HG03025 (cell line): Measurements from ENCODE around the gene RHBDL2.
A peak's percentile ranks its signal among the peaks of the same experiment; 100 is the strongest.
"Not testable (repeated sequence)": the region's sequence is repeated elsewhere in the genome, so short reads cannot be mapped to it uniquely, and the experiment has no call there.

Source experiments
- ATAC-seq: cut with Tn5 transposase; IDR thresholded peaks from one replicate; pipeline ENCODE4 v1.9.1; 2021; ENCODE audit warnings: mild to moderate bottlenecking, moderate library complexity; ENCODE audit not compliant: unreplicated experiment, low FRiP score

The RHBDL2 gene

DNA sequence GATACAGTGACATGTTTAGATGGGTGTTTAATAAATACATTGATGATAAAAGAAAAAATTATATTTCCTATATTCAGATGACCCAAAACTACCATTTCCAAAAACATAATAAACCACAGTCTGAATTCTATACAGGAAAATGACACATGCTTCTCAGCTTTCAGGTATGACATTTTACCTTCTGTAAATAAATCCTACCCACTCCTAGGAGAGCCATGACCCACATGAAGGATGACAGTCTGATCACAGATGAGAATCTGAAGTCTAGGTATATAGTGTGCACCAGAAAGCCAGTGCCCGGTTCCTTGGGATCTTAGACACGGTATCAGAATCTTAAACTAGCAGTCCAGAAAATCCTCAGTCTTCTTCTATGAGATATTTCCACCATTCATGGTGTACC lies 56.5 kb downstream of the RHBDL2 start:
- no peak for ATAC-seq

DNA sequence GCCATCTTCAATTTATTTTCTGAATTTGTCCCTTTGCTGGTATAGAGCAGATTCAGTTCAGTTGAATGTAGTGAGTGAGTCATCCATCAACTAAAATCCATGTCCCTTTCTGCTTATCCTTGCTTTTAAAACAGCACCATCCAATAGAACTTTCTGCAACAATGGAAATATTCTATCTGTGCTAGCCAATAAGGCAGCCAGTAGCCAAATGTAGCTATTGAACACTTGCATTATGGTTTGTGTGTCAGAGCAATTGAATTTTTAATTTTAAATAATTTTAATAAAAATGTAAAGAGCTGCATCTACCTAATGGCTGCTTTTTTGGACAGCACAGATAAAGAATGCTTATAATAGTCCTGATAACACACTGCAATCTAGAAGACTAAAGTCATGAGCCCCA lies 60.1 kb downstream of the RHBDL2 start, which contains the start of gene GJA9:
Gene GJA9, minus strand, starts transcription at position 101 of the 400 bp plus-strand sequence. CDS start 5,489 bp downstream, outside the sequence.
- no peak for ATAC-seq

DNA sequence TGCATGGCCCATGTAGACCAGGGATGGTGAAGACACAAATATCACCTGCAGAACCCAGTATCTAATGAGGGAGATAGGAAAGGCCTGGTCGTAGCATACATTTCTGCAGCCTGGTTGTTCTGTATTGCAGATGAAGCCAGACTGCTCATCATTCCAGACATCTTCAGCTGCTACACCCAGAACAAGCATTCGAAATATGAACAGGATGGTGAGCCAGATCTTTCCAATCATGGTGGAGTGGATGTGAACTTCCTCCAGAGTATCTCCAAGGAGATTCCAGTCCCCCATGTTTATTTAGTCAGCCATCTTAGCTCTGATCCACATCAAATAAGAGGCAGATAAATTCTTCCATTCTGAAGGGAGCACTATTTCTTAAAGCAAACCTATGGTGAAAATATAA lies 65.8 kb downstream of the RHBDL2 start:
- no peak for ATAC-seq

DNA sequence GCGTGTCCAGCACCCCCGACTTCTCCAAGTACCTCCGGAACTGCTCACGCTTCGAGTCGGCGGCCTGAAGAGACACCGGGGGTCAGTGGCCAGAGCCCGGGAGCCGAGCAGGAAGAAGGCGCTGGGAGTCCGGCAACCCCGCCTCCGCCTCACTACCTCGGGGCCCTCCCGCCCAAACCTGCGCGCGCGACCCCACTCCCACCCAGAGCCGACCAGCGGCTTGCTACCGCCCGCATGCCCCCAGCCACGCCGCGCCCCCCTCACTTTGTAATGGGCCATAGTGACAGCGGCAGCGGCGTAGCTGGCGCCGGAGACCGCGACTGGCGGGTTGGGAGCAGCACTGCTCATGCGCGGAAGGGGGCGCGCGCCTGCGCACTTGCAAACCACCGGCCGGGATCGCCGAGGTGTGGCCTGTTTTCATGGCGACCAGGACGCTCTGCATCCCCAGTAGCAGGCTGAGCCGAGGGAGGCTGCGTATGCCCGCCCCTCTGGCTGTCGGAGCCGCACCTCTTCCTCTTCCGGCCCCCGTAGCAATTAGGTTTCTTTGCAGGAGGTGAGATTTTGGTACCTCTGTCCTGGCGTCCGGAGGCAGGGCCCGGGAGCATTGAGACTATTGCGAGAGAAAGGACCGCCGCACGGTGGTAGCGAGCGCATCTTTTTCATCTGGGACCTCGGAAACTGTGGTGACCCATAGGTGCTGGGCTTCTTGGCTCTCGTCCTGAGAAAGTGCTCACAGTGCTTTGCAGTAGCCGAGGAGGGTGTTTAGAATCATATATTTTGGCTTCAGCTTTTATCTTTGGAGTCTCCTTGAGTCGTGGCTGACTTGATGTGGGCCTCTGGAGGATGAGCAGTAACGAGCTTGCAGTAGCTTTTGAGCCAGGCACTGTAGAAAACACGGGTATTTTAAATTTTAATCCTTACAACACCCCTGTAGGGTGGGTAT lies 68.3 kb downstream of the RHBDL2 start, which contains the start of gene MYCBP:
Gene MYCBP, minus strand, starts transcription at position 322 of the 943 bp plus-strand sequence. Its CDS starts 43 bp downstream, at position 279.
- ATAC-seq, result peak; percentile 92

DNA sequence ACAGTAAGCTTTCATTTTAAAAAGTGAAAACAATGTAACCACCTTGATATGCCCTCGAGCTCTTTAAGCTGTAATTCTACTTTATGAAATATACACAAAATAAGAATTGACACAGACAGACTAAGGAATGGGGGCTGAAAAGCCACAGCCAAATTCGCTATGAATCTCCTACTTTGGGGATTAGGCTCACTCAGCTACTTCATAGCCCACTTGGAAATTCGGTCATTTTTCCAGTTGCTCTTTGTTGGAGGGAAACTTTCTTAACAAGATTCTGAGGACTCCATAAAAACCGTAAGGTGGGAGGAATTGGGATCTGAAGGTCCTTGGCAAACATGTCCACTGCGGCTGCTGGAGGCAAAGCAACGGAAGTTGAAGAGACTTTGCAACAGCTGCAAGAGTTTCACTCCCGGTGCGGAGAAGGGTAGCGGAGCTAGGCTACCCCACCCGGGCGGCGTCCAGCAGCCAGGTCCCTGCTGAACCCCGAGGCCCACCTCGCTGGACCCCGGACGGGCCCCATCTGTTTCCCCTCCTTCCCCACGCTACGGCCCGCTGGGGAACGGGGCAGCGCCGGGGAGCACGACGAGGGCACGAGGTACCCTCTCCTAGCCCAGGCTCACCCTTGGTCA lies 69.1 kb downstream of the RHBDL2 start:
- peak; percentile 27 for ATAC-seq

DNA sequence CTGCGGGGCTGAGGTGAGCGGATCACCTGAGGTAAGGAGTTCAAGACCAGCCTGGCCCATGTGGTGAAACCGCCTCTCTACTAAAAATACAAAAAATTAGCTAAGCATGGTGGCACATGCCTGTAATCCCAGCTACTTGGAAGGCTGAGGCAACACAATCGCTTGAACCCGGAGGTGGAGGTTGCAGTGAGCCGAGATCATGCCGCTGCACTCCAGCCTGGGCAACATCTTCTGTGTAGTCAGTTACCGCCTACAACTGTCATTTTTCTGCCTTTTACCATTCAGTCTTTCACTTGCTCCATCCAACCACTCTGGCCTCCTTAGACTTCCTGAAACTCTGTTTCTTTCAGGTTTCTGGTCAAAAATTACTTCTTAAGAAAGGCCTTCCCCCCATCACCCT lies 70.6 kb downstream of the RHBDL2 start:
- ATAC-seq, result no peak

DNA sequence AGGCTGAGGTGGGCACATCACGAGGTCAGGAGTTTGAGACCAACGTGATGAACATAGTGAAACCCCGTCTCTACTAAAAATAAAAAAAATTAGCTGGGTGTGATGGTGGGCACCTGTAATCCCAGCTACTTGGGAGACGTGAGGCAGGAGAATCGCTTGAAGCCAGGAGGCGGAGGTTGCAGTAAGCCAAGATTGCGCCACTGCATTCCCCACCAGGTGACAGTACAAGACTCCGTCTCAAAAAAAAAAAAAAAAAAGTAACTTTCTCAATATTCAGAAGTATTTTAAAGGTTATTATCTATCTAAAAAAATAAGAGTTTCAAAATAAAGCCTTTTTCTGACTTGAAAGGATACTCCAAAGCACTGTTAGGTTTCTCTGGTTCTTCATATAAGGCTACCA lies 74.4 kb downstream of the RHBDL2 start:
- no peak for ATAC-seq

DNA sequence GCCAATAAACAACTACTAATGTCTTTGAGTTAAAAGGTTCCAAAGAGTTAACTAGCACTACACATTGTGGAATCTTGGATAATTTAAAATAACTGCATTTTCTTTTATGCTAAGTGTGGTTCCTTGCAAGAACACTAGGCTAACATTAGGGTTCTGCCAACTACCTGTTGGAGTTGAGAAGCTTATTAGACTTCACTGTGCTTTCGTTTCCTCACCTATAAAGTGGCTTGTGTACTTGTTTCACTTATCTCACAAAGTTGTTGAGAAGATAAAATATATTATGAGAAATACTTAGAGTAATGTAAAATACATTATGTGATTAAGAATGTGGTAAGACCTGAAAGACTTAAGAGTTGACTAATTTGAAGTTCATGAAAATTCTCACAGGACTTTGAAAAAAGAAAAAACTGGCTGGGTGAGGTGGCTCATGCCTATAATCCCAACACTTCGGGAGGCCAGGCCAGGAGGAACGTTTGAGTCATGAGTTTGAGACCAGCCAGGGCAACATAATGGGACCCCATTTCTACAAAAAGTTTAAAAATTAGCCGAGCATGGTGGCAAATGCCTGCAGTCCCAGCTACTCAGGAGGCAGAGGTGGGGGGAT lies 76.4 kb downstream of the RHBDL2 start:
- ATAC-seq, result no peak

DNA sequence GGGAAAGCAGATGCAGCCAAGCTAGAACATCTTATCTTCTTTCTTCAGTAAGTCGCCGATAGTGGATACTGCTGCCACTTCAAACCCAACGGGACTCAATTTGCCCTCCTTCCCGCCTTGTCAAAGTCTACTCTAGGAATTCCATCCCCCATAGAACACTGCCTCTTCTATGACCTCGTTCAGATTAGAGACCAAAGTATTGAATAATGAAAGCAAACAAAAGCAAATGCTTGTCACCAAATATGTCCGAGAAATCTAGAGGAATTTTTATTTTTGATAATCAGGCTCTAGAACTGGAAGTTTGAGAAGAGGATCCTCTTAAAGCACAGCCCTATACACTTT lies 81.2 kb downstream of the RHBDL2 start:
- no peak for ATAC-seq

DNA sequence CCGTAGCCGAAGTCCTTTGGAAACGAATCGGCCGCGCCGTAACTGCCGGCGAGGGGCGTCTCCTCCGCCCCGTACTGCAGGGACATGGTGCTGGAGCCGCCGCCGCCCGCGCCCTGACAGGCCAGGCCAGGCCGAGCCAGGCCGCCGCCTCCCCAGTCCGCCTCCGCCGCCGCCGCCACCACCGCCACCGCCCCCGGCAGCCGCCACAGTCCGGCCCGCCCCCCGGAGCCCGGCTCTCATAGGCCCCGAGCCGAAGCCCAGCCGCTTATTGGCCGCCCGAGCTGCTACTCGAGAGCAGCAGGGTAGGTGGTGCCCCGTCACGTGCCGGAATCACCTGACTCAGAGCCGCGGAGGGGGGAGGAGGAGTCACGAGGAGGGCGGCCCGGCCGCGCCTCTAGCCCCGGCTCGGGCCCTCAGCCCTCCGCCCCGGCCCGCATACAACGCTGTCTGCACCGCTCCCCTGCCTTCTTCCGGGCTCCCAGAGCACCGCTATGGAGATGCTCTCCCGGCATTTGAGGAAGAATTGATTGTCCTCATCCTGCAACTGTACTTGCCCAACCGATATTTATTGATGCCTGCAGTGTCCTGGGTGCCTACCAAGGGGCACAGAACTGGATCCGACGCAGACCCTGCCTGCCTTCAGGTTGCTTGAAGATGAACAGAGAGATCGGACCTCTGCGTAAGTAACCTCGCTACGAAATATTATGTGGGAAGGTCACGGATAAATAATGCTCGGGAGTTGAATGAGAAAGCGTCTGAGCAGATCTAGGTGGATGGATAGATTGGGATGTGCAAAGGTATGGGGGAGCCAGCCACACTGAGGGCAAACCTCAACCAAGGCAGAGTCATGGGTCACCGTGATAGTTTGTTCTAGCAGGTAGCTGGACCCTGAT lies 81.8 kb downstream of the RHBDL2 start, which contains the start of gene RRAGC:
Gene RRAGC, minus strand, starts transcription at position 212 of the 893 bp plus-strand sequence. Its CDS starts 126 bp downstream, at position 86.
- ATAC-seq, result peak; percentile 93

DNA sequence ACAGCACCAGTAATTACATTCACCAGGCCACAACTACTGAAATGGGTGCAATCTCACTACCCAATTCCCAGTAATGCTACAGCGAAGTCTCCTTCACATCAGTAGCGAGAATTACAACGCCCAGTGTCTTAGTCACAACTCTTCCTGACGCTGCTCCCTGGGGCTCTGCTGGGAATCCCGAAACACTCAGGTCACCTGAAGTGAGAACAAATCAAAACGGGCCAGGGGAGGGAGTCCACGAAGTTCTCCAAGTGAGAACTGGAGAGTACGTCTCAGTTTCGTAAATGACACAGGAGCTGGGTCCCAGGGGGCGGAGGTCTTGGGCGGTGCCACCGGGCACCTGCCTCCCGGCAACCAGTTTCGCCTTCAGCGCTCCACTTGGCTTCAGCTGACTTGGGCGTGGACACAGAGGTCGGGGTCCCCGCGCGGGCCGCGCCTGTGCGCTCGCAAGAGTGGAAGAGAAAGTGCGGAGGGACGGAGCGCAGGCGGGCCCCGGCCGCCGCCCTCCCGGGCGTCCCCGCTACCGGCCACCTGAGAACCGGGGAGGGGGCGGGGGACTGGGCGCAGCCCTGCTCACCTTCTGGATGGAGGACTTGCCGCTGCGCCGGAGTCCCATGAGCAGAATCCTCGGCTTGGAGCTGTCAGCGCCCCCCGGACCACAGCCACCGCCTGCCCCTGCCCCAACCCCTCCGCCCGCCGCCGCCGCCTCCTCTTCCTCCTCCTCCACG lies 82.6 kb downstream of the RHBDL2 start:
- ATAC-seq, result peak; percentile 34

DNA sequence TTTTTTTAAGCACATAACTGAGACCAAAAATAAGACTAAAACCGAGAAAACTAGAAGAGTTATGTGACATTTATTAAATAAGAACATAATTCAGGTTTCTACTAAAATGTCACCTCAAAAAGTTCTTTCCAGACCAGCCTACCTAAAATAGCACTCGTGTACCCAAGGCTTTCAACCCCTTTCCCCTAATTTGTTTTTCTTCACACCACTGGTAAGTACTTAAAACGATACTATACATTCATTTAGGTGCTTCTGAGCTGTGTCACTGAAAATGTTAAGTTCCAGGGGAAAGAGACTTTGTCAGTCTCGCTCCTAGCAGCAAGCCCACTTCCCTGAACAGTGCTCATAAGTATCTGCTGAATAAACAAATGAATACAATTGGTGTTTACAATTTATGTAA lies 88.8 kb downstream of the RHBDL2 start:
- ATAC-seq, result no peak

DNA sequence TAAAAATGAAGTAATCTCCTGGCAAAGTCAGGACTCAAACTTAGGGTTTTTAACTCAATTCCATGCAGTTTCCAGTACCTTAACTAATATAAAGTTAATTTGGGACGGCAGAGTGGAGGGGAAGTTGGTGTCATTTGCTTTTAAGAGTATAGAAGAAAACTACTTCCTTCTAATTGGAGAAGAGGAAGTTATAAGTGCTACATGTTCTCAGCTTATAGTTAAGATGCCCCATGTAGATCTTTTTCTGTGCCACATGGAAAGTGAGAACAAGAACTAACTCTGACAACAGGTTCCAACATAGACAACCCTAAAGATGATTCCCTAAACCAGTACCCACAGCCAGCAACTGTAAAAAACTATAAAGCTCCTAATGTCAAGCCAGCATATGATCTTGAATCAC lies 93.6 kb downstream of the RHBDL2 start:
- no peak for ATAC-seq

DNA sequence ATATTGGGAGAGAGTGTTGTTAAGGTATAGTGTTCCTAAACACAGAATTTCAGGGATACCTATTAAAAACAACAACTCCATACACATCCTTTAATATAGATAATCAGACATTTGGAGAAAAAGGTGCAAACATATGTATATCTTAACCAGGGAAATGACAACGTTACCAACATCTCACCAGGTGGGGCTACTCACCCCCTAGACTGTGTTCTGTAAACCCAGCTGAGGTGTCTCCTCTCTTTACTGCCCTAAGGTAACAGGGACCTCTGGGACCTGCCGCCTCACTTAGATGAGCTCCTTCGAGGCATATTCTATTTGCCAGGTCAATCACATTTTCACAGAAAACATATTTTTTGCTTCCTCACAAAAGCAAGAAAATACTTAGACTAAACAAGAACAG lies 95.4 kb downstream of the RHBDL2 start:
- ATAC-seq, result no peak

DNA sequence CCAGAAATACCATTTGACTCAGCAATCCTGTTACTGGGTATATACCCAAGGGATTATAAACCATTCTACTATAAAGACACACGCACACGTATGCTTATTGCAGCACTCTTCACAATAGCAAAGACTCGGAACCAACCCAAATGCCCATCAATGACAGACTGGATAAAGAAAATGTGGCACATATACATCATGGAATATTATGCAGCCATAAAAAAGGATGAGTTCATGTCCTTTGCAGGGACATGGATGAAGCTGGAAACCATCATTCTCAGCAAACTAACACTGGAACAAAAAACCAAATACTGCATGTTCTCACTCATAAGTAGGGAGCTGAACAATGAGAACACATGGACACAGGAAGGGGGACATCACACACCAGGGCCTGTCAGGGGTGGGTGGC lies 96.5 kb downstream of the RHBDL2 start:
- not testable (repeated sequence) for ATAC-seq

DNA sequence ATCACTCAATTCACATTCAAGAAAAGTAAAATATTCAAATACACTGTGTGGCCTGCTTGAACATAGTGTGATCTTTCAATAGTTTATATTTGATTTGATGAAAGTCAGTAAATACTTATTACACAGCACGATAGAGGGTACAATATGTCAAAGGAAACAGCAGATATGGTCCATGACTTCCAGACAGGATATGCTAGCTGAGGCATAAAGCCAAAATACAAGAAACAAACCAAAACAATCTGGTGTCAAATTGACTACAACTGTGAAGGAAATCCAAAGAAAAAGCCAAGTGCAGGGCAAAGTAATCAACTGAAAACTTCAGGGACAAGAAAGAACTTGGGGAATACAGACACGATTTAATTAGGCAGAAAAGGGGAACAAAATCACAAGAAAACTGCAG lies 101.3 kb downstream of the RHBDL2 start:
- ATAC-seq, result no peak

DNA sequence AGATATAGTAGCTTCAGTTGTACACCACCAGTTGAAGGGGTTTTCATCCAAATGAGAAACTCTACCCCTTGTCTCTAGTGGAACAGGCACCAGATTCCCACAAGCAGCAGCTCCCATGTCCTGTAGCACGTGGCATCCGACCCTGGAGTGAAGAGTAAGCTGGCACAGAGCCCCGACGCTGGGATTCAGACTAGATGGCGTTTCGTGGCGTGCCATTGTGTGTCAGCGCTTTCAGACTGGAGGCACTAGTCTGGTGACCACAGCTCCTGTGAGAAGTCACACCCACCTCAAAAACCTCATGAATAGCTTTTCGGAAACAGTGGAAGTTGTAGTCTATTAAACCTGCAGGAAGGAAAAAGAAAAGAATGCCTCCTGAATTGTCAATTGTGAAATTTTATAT lies 102.3 kb downstream of the RHBDL2 start:
- ATAC-seq, result no peak

DNA sequence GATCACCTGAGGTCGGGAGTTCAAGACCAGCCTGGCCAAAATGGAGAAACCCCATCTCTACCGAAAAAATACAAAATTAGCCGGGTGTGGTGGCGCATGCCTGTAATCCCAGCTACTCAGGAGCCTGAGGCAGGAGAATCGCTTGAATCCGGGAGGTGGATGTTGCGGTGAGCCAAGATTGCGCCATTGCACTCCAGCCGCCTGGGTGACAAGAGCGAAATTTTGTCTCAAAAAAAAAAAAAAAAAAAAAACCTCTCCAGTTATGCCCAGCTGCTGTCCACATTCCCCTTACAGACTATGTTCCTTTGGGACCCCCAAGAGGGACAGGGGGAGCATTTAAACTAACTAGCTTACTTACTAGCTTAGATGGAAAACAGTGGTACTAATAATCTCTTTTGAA lies 105.3 kb downstream of the RHBDL2 start:
- not testable (repeated sequence) for ATAC-seq
